SK-N-SH treated with all-trans-retinoic acid at 6 μM for 48 hours (cell line): ENCODE data around the gene IER3.
"Not testable (repeated sequence)": the region's sequence is repeated elsewhere in the genome, so short reads cannot be mapped to it uniquely, and the experiment has no call there.

ENCODE experiments used
- ATAC-seq: fragments of 200-7000 bp; cut with Tn5 transposase; 3 replicates; pipeline ENCODE4 v1.9.1; 2020; ENCODE audit warnings: mild to moderate bottlenecking, moderate library complexity
- ARNTL ChIP-seq: fragments of 450-650 bp; formaldehyde crosslinking; IDR thresholded peaks from 2 replicates; pipeline ENCODE4 v1.5.0; 2020; ENCODE audit warnings: low read depth, mild to moderate bottlenecking, moderate library complexity, borderline replicate concordance
- BACH2 ChIP-seq: fragments of 250-450 bp; sonication (Bioruptor Pico); IDR thresholded peaks from 2 replicates; pipeline ENCODE4 v1.9.0; 2021; ENCODE audit warnings: mild to moderate bottlenecking, borderline replicate concordance
- CSDC2 ChIP-seq: fragments of 250-450 bp; sonication (Bioruptor Pico); IDR thresholded peaks from 2 replicates; pipeline ENCODE4 v1.5.0; 2020; ENCODE audit warnings: mild to moderate bottlenecking, moderate library complexity
- ISL1 ChIP-seq: fragments of 250-450 bp; sonication (Bioruptor Pico); IDR thresholded peaks from 2 replicates; pipeline ENCODE4 v2.1.2; 2022; ENCODE audit warnings: mild to moderate bottlenecking, moderate library complexity
- OSR1 ChIP-seq: fragments of 250-450 bp; sonication (Bioruptor Pico); IDR thresholded peaks from 2 replicates; pipeline ENCODE4 v1.8.0; 2022; ENCODE audit warnings: moderate library complexity, mild to moderate bottlenecking, inconsistent platforms
- PPARA ChIP-seq: fragments of 250-450 bp; sonication (Bioruptor Pico); IDR thresholded peaks from 2 replicates; pipeline ENCODE4 v1.5.0; 2020; ENCODE audit warnings: mild to moderate bottlenecking, borderline replicate concordance
- RARB ChIP-seq: fragments of 250-450 bp; sonication (Bioruptor Pico); IDR thresholded peaks from 2 replicates; pipeline ENCODE4 v1.8.0; 2021; ENCODE audit warnings: mild to moderate bottlenecking, moderate library complexity
- TCF4 ChIP-seq: fragments of 250-450 bp; sonication (Bioruptor Pico); IDR thresholded peaks from 2 replicates; pipeline ENCODE4 v1.8.0; 2021; ENCODE audit warnings: mild to moderate bottlenecking, moderate library complexity, borderline replicate concordance
- TOX ChIP-seq: fragments of 250-450 bp; sonication (Bioruptor Pico); IDR thresholded peaks from 2 replicates; pipeline ENCODE4 v1.8.0; 2021; ENCODE audit warnings: mild to moderate bottlenecking, moderate library complexity, borderline replicate concordance
- ZC3H10 ChIP-seq: fragments of 250-450 bp; sonication (Bioruptor Pico); IDR thresholded peaks from 2 replicates; pipeline ENCODE4 v1.5.1; 2021; ENCODE audit warnings: mild to moderate bottlenecking, moderate library complexity
- ZFP3 ChIP-seq: fragments of 250-450 bp; sonication (Bioruptor Pico); IDR thresholded peaks from 2 replicates; pipeline ENCODE4 v1.5.0; 2020; ENCODE audit warnings: mild to moderate bottlenecking, moderate library complexity
- ZFP30 ChIP-seq: fragments of 450-650 bp; formaldehyde crosslinking; IDR thresholded peaks from 2 replicates; pipeline ENCODE4 v1.5.0; 2022; ENCODE audit warnings: mild to moderate bottlenecking, moderate library complexity
- ZNF8 ChIP-seq: fragments of 450-650 bp; formaldehyde crosslinking; IDR thresholded peaks from 2 replicates; pipeline ENCODE4 v1.5.0; 2020; ENCODE audit warnings: mild to moderate bottlenecking, moderate library complexity
- TF ChIP-seq, protein P1 (sequence below): fragments of 250-450 bp; sonication (Bioruptor Pico); IDR thresholded peaks from 2 replicates; pipeline ENCODE4 v1.8.0; 2021; ENCODE audit warnings: low read depth, mild to moderate bottlenecking, moderate library complexity, borderline replicate concordance
- TF ChIP-seq, protein P2 (sequence below): fragments of 250-450 bp; sonication (Bioruptor Pico); IDR thresholded peaks from 2 replicates; pipeline ENCODE4 v1.5.1; 2021; ENCODE audit warnings: mild to moderate bottlenecking, moderate library complexity
- TF ChIP-seq, protein P3 (sequence below): fragments of 250-450 bp; sonication (Bioruptor Pico); IDR thresholded peaks from 2 replicates; pipeline ENCODE4 v1.5.1; 2020; ENCODE audit warnings: low read depth, mild to moderate bottlenecking, moderate library complexity
- TF ChIP-seq, protein P4 (sequence below): fragments of 250-450 bp; sonication (Bioruptor Pico); IDR thresholded peaks from 2 replicates; pipeline ENCODE4 v1.5.0; 2020; ENCODE audit warnings: mild to moderate bottlenecking, moderate library complexity

The IER3 gene

DNA sequence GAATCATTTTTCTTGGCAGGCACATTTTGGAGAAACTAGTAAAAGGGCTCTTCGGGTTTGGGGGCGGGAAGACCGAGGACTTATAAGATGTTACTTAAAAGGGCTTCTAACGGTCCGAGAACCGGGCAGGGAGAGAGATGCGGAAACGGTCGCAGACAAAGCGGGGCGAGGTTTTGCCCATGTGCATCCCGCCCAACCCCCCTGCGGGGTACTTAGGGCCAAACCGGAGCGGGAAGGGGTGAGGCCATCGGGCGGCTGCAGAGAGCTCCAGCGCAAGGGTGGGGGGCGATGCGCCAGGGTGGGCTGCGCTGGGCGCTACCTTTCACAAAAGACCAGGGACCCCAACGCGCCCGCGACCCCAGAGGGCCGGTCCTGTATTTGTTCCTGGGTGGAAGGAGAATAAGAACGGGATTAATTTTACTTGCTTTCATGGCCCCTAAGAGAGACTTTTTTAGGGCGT is 23.6 kb downstream of the IER3 start (continued):
- TF ChIP-seq TOX (no peak), OSR1 (CRISPR knock-in tag) (no peak), CSDC2 (CRISPR knock-in tag) (no peak), ZC3H10 (CRISPR knock-in tag) (no peak)
- TF ChIP-seq, protein P1, sequence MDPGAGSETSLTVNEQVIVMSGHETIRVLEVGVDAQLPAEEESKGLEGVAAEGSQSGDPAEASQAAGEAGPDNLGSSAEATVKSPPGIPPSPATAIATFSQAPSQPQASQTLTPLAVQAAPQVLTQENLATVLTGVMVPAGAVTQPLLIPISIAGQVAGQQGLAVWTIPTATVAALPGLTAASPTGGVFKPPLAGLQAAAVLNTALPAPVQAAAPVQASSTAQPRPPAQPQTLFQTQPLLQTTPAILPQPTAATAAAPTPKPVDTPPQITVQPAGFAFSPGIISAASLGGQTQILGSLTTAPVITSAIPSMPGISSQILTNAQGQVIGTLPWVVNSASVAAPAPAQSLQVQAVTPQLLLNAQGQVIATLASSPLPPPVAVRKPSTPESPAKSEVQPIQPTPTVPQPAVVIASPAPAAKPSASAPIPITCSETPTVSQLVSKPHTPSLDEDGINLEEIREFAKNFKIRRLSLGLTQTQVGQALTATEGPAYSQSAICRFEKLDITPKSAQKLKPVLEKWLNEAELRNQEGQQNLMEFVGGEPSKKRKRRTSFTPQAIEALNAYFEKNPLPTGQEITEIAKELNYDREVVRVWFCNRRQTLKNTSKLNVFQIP (CRISPR knock-in tag): no peak

DNA sequence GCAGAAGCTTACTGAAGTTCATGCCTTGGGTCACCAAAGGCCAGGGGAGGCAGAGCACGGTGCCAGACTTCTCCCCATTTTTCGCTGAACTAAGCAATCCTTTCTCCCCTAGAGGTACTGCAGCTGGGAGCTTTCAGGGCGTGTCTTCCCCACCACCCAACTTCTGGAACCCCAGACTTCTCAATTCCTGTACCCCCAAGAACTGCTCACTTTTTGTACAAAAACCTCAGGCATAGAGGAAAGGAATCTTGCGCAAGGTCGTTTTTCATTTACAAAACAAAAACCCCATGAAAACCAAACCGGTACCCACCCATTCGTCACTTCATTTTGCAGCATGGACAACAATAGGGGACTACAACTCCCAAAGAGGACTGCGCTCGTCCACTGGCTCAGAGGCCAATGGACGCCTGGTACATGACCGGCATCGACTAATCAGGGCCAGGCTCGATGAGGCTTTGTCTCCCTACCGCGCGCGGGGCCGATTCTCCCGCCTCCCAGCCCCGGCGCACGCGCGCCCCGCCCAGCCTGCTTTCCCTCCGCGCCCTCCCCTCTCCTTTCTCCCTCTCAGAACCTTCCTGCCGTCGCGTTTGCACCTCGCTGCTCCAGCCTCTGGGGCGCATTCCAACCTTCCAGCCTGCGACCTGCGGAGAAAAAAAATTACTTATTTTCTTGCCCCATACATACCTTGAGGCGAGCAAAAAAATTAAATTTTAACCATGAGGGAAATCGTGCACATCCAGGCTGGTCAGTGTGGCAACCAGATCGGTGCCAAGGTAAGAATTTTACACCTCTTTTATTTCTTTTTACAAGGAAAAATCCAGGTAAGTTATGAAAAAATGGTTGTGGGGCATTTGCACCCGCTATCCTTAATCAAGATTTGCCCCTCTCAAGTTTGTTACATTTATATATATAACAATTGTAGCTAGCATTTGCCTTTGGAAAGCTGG is 24.3 kb downstream of the IER3 start, which contains the start of gene TUBB:
TUBB (plus strand) TSS at position 562 of the 947 bp plus-strand sequence; CDS start at position 717, 155 bp downstream.
- ATAC-seq: peak; percentile 81
- TF ChIP-seq ARNTL (no peak), PPARA (no peak), RARB (CRISPR knock-in tag) (no peak), ZFP30 (CRISPR knock-in tag) (no peak)
- TF ChIP-seq, protein P2, sequence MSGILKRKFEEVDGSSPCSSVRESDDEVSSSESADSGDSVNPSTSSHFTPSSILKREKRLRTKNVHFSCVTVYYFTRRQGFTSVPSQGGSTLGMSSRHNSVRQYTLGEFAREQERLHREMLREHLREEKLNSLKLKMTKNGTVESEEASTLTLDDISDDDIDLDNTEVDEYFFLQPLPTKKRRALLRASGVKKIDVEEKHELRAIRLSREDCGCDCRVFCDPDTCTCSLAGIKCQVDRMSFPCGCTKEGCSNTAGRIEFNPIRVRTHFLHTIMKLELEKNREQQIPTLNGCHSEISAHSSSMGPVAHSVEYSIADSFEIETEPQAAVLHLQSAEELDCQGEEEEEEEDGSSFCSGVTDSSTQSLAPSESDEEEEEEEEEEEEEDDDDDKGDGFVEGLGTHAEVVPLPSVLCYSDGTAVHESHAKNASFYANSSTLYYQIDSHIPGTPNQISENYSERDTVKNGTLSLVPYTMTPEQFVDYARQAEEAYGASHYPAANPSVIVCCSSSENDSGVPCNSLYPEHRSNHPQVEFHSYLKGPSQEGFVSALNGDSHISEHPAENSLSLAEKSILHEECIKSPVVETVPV: 0 out of 2 replicates have a peak, but pooled peaks have one; percentile 3

DNA sequence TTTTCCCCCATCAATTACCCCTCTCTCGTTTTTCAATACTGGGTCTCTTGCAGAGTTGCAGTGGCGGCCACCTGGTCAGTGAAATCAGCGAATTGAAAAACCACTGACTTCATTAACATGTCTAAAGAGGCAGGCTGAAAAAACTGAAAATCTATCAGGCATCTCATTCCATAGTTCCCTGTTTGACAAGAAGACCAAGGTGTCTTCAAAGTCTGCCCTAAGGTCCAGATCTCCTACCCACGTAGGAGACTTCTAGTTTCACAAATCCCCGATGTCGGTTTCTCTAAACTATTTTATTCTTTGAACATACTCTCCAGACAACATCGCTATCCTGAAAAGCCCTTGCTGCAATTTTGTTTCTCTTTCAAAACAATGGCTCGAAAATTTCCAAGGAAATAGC is 25.0 kb downstream of the IER3 start:
- no peak for ATAC-seq
- no peak for TF ChIP-seq ISL1 (CRISPR knock-in tag)
- no peak for TF ChIP-seq OSR1 (CRISPR knock-in tag)
- TF ChIP-seq ZNF8 (CRISPR knock-in tag): no peak
- no peak for TF ChIP-seq ZFP3 (CRISPR knock-in tag)
- TF ChIP-seq, protein P2: no peak
- no peak for TF ChIP-seq ZC3H10 (CRISPR knock-in tag)
- no peak for TF ChIP-seq TCF4 (CRISPR knock-in tag)
- TF ChIP-seq, protein P3, sequence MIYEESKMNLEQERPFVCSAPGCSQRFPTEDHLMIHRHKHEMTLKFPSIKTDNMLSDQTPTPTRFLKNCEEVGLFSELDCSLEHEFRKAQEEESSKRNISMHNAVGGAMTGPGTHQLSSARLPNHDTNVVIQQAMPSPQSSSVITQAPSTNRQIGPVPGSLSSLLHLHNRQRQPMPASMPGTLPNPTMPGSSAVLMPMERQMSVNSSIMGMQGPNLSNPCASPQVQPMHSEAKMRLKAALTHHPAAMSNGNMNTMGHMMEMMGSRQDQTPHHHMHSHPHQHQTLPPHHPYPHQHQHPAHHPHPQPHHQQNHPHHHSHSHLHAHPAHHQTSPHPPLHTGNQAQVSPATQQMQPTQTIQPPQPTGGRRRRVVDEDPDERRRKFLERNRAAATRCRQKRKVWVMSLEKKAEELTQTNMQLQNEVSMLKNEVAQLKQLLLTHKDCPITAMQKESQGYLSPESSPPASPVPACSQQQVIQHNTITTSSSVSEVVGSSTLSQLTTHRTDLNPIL (CRISPR knock-in tag): no peak
- no peak for TF ChIP-seq TOX
- no peak for TF ChIP-seq BACH2
- TF ChIP-seq, protein P4, sequence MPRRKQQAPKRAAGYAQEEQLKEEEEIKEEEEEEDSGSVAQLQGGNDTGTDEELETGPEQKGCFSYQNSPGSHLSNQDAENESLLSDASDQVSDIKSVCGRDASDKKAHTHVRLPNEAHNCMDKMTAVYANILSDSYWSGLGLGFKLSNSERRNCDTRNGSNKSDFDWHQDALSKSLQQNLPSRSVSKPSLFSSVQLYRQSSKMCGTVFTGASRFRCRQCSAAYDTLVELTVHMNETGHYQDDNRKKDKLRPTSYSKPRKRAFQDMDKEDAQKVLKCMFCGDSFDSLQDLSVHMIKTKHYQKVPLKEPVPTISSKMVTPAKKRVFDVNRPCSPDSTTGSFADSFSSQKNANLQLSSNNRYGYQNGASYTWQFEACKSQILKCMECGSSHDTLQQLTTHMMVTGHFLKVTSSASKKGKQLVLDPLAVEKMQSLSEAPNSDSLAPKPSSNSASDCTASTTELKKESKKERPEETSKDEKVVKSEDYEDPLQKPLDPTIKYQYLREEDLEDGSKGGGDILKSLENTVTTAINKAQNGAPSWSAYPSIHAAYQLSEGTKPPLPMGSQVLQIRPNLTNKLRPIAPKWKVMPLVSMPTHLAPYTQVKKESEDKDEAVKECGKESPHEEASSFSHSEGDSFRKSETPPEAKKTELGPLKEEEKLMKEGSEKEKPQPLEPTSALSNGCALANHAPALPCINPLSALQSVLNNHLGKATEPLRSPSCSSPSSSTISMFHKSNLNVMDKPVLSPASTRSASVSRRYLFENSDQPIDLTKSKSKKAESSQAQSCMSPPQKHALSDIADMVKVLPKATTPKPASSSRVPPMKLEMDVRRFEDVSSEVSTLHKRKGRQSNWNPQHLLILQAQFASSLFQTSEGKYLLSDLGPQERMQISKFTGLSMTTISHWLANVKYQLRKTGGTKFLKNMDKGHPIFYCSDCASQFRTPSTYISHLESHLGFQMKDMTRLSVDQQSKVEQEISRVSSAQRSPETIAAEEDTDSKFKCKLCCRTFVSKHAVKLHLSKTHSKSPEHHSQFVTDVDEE (CRISPR knock-in tag): no peak
- TF ChIP-seq, all 23 proteins: peak for 0

DNA sequence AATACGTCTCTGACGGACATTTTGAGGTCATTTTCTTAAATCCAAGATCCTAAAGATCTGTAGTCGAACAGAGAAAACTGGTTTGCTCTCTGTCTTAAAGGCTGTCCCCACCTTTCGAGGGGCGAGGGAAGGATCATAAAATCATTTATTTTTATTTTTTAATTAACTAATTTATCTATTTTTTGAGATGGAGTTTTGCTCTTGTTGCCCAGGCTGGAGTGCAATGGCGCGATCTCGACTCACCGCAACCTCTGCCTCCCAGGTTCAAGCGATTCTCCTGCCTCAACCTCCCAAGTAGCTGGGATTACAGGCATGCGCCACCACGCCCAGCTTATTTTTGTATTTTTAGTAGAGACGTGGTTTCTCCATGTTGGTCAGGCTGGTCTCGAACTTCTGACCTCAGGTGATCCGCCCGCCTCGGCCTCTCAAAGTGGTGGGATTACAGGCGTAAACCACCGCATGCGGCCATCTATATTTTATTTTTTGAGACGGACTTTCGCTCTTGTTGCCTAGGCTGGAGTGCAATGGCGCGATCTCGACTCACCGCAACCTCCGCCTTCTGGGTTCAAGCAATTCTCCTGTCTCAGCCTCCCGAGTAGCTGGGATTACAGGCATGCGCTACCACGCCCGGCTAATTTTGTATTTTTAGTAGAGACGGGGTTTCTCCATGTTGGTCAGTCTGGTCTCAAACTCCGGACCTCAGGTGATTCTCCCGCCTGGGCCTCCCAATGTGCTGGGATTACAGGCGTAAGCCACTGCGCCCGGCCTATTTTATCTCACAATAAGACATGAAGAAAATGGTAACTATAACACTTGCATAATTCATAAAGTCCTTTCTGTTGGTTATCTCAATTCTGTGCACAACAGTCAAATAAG is 26.3 kb downstream of the IER3 start:
- not testable (repeated sequence) for ATAC-seq
